ELF-1 (cell line): Measurements from ENCODE around the gene VPS45.
A peak's percentile ranks its signal among the peaks of the same experiment; 100 is the strongest.
"Not testable (repeated sequence)": the region's sequence is repeated elsewhere in the genome, so short reads cannot be mapped to it uniquely, and the experiment has no call there.

ENCODE experiments used
- DNase-seq: peaks from one replicate; pipeline ENCODE4 v3.0.0-alpha.2; 2016; ENCODE audit warnings: low read depth, low spot score

The VPS45 gene

DNA sequence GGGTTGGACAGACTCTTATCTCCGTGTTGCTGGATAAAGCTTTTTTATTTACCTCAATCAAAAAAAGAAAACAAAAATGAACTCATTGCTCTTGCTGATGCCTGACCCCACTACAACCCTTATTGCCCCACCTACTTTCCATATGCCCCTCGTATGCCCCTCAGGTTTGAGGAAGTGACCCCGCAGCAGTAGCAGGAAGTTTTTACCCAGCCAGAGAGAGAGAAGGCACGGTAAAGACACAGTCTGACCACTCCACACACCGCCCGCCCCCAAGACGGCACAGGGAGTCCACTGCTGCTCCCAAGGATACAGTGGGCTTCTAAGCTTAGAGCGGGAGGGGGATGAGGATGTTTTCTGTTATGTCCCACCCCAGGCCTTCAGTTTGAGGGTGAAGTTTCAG, 92.0 kb downstream of the VPS45 start:
- DNase-seq = no peak

DNA sequence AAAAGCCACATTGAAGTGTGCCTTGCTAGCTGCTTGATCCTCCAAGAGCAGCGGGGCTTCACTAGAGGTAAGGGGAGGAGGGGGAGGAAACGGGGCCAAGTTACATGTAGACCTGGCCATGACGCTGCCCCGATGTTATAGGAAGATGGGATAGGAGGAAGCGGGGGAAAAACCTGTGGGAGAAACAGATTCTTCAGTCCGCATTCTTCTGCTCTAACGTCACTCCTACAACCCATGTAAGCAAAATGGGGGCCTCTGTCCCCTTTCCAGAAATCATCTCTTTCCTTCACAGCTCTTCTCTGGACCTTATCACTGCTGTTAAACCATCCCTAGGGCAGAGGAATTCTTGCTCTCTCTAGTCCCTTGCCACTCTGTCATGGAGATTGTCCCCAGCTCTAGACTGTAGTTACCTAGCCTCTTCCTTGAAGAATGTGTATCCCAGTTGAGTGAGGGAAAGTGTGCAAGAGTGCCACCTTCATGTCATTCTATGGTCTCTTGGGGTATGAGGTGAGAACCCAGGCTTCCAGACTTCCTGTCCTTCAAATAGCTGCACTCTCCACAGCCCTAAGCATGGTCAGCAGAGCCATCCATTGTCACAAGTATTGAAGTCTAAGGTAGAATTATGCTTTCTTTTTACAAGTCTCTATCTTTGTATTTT, 93.5 kb downstream of the VPS45 start:
- DNase-seq = no peak

DNA sequence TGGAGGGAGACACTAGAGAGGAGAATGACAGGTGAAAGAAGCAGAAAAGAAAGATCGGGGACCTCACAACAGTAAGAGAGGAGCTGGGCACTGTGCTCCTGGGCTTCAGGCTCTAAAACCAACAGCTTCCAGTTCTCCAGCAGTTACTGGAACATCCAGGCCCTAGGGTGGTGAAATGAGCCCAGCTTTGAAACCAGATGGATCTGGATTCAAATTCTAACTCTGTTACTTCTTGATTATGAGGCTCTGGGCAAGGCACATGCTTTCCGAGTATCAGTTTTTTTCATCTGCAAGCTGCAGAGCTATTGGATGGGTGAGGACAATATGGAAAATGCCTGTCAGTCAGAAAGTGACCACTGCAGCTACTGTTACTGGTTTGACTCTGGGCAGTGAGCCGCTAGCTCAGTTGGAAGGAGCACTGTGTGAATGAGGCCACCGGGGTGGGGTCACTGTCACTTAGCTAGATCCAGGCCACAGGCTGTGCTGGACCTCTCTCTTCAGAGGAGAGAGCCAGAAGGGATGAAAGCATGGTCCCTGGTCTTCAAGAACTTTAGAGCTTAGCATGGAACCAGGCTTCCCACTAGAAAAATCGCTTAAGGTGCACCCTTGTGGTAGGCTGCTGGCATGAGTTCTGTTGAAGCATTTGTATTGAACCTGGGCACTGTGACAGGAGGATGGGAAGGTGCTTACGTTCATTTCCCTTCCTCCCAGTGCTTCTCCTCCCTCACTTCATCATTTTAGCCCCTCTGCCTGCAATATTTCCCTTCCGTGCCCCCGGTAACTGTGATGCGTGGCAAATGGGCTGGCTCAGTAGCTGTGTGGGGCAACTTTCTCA, 94.4 kb downstream of the VPS45 start:
- no peak for DNase-seq

DNA sequence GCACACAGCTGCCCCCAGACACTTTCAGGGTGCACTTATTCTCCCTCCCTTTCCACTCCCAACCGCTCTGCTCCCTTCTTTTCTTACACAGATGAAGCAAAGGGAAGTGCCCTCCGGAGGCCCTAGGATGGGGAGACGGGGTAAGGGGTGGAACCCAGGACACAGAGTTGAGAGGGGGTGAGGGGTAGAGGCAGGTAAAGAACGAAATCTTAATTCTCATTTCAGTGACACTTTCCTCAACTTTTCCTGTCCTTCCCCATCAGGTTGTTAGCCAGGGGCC, 94.9 kb downstream of the VPS45 start:
- no peak for DNase-seq

DNA sequence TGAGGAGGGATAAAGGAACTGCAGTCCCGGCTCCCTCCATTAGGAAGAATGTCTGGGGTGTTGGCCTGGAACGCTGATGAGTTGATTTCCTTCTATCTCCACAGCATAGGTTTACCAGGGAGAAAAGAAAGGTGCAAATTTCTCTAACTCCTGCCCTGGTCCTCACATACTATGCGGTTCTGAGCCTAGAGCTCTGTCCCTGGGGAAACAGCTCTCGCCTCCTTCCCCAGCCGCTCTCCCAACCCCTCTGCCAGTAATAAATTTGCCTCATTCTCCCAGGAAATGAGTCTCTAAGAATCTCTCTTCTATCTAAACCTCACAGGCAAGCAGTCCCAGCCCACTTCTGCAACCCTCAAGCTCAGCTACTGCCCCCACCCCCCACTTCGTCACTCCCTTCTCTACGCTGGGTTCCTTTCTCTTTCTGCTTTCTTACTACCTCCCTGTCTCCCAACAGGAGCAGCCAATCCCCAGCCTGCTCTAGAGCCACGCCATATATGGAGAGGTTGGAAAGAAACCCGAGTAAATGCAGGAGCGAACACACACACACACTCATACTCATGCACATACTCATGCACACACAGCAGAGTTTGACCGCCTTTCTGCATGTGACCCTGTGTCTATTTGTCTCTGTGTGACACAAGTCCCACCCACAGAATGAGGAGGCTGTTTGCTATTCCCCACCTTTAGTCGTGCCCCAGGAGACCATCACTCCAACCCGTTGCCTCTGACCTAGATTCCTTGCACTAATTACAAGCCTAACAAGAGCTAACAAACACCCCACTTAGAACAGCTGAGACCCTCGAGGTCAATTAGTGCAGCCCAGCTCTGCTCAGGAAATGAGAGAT, 95.5 kb downstream of the VPS45 start:
- DNase-seq = peak; percentile 97

DNA sequence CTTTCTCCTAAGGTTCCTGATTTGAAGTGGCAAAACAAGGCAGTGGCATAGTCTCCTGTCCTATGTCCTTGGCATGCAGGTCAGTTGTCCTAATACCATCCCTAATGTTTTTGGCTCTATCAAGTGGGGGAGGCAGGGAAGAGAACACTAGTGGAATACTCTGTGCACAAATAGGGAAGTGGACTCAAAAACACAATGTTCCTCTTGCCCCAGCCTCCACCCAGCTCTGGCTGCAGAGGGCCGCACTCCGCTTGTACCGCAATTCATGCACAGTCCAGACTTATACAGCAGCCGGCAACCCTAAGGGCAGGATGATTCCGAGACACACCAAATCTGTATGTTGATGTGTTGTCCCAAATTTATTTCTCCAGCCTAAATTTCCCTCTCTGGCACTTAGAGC, 96.6 kb downstream of the VPS45 start:
- no peak for DNase-seq

DNA sequence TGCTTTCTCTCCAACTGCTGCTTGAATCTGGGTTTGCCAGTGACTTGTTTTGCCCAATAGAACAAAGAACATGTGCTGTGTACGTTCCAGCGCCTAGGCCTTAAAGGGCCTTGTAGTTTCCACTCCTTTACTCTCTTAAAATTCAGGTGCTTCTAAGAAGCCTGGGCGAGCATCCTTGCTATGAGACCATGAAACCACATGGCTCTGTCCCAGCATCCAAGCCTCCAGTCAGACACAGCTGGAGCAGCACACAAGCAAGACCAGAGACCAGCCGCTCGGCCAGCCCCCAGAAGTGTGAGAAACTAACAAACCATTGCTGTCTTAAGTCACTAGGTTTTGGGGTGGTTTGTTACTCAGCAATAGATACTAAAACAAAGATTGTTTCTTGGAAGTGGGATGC, 97.2 kb downstream of the VPS45 start:
- no peak for DNase-seq

DNA sequence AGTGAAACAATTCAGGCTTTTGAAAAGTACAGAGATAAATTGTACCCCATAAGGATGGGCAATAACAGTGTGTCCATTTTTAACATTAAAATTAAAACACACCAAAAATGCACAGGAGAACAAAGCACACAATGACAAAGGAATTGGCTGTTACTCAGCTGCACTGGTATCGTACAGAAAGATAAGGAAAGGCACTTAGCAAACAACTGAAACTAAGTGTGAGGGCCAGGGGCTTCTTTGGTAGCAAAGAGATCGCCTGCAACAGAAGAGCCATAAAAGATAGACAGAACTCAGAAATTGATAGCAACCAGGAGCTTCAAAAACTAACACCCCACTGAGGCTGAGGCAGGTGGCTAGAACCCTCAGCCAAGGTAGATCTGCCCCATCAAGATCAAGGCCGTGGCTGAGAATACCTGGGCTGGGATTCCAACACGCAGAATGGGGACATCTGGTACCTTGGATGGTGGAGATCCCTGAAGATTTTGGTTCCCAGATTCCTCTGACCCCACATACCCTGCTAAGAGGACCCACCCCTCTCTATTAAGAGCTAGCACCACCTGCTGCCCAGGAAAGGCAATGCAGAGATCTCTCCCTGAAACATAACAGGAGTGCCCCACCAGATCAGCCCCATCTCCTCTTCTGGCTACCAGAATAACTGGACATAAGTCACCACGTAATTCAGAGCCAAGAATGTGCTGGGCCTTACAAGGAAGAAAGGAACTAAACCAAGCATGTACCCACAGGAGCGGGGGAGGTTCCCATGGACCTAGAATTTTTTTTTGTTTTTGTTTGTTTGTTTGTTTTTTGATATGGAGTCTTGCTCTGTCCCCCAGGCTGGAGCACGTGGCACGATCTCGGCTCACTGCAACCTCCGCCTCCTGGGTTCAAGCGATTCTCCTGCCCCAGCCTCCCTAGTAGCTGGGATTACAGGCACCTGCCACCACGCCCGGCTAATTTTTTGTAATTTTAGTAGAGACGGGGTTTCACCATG, 98.3 kb downstream of the VPS45 start:
- DNase-seq = peak; percentile 78

DNA sequence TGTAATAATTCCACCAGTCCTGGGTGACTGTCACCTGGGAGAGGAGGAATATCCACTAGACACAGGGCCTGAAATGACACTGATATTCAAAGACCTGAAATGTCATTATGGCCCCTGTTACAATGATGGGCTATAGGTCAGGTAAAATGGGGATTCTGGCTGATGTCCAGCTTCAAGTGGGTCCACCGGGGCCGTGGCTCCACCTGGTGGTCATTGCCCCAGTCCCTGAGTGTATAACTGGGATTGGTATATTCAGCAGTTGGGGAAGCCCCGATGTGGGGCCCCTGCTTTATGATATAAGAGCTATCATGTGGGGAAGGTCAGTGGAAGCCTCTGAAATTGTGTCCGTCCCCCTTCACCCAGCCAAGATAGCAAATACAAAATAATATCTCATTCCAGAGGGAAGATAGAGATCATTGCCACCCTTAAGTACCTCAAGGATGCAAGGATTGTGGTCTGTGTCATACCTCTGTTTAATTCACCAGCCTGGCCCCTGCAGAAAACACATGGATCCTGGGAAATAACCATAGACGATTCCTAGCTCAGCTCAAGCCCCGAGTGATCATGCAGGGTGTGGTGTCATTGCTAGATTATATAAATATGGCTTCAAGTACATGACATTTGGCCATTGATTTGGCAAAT, 101.5 kb downstream of the VPS45 start:
- peak; percentile 58 for DNase-seq

DNA sequence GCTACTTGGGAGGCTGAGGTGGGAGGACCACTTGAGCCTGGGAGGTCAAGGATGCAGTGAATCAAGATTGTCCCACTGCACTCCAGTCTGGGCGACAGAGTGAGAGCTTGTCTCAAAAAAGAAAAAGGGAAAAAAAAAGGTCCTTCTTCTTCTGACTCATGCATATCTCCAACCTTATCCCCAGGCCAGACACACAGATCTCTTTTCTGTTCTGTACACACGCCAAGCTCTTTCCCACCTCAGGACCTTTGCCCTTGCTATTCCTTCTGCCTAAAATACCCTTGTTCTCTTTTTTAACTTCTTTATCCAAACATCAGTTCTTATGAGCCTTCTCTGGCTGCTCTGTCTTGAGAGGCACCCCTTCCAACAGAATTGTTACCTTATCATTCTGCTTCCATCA, 104.2 kb downstream of the VPS45 start:
- DNase-seq = no peak

DNA sequence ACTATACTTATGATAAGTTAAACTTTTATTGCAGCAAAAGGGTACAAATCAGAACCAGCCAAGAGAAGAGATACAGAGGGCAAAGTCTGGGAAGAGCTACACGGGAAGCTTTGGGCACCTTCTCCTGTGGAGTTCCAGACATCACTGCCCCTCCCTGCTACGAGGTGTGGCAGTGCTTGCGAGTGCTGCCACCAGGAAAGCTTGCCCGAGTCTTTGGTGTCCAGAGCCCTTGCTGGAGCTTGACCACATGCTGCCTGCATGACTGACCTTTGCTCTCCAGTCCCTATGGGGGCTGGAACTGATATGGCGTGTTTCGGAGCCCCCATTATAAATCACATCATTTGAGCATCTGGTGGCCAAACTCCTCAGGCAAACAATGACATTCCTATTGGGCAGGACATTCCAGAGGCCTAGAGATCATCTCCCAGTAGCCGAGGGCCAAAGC, 105.6 kb downstream of the VPS45 start:
- DNase-seq = peak; percentile 65

DNA sequence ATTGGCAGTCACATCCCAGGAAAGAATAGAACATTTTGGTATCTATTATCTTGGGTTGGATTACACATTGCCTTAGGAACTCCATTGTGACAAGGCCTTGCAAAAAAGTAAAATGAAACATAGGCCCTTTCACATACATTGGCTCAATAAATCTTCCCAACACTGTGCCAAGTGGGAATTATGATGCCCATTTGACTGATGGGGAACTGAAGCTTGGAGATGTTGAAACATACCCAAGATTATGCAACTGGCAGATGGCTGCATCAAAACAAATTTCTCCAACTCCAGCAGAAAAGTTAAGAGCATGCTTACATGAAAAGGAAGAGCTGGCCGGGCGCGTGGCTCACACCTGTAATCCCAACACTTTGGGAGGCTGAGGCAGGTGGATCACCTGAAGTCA, 109.0 kb downstream of the VPS45 start:
- DNase-seq = no peak

DNA sequence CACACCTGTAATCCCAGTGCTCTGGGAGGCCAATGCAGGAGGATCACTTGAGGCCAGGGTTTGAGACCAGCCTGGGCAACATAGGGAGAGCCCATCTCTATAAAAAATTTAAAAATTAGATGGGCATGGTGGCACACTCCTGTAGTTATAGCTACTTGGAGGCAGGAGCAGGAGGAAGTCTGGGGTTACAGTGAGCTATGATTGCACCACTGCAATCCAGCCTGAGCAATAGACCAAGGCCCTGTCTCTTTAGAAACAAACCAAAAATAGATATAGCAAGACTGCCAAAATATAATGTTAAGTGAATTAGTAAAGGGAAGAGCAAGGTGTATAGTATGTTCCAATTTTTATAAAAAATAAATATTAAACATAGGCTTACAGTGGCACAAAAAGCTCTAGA, 111.0 kb downstream of the VPS45 start:
- DNase-seq = no peak

DNA sequence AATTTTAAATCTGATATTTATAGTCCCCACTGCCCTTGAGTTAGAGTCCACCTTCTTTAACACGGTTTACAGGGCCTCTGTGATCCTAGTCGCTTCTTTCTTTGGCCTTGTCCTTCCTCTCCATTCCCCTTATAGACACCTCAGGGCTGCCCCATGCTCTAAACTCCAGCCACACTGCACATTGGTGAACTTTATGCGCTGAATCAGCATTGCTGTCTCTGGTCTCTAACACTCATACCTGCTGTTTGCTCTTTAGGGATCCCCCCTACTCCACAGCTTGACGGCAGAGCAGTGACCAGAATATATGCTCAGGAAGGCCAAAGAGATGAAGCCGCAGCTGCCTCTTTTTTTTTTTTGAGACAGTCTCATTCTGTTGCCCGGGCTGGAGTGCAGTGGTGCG, 112.3 kb downstream of the VPS45 start:
- DNase-seq = no peak

DNA sequence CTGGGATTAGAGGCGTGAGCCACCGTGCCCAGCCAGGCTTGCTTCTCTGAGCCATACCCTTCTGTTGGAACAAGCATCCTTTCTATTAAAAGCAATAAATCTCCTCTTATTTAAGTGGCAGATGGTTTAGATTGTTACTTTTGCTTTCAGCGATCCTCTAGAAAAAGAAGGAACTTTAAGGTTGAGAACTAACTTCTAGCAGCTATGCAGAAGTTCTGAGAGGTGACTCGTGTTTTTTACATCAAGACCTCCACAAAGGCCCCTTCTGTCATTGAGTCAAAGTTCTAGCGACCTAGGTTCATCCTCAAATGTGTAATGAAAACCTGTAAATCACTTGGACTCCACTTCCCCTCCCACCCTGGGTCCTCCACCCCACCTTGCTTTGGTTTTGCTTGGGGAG, 112.9 kb downstream of the VPS45 start:
- DNase-seq = no peak

DNA sequence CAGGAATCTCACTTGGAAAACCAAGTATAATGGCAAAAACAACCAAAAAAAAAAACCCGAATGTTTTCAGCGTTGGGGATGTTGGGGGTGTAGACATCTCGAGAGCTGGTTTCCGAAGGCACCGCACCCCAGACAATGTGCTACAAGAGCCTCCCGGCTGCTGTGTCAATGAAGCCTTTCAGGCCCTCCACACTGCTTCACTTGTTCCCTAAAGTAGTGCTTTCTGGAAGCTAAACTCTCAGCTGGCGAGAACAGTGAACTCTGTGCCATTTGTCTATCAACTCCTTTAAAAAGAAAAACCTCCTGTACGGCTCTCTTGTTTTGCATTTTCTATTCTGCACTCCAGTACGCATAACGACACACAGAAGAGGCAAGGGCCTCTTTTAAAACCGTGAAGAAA, 114.7 kb downstream of the VPS45 start:
- no peak for DNase-seq

DNA sequence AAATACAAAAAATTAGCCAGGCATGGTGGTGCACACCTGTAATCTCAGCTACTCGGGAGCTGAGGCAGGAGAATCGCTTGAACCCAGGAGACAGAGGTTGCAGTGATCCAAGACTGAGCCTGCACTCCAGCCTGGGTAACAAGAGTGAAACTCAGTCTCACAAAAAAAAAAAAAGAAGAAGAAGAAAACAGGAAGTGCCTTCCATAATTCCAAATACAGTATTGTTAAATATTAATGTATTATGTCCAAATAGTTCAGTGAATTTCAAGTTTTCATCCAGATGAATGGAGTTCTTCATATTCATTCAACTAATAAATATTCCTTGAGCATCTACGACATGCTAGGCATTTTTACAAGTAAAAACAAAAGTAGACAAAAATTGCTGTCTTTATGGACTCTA, 115.5 kb downstream of the VPS45 start:
- no peak for DNase-seq

DNA sequence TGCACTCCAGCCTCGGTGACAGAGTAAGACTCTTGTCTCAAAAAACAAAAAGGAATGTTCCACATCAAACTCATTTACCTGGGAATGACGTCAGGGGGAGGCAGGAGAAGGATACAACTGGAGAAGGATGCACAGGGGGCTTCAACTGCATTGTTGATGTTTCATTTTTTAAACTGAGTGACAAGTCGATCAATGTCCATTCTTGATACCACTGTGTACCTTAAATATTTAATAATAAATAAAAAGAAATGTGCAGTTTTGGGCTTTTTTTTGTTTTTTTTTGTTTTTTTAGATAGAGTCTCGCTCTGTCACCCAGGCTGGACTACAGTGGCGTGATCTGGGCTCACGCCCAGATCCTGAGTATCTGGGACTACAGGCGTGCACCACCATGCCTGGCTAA, 117.9 kb downstream of the VPS45 start:
- no peak for DNase-seq

DNA sequence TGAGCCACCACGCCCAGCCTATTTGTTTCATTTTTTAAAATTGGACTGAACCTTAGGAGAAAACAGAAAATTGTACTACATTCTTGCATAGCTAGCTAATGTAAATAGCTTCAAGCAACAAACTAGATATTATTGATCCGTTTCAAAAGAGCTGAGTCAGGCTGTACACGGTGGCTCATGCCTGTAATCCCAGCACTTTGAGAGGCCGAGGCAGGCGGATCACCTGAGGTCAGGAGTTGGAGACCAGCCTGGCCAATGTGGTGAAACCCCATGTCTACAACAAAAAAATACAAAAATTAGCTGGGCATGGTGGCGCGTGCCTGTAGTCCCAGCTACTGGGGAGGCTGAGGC, 118.8 kb downstream of the VPS45 start:
- not testable (repeated sequence) for DNase-seq

DNA sequence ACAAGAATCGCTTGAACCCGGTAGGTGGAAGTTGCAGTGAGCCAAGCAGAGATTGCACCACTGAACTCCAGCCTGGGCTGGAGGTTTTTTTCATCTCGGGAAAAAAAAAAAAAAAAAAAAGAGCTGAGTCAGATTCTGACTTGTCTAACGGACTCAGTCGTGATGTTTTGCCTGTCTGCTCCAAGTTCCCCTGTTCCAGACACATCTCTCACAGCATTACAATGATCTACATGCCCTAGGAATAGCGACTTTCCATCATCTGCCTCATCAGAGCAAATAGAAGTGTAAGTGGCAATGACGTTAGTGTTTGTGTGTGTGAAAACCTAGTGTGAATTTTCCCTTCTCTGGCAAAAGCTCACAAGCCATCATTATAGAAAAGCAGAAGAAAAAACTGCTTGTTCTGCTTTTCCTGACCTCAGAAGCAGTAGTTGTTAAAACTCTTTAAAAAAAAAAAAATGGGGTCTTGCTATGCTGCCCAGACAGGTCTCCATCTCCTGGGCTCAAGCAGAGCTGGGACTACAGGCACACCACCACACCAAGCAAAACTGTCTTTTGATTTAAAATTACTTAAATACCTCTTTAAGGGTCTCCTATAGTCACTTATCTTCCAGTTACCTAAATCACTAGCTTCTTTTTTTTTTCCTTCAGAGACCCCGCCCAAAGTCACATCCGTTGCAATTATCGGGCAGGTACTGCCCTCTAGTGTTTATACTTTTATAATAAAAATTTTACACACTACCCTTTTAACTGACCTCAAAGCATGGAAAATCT, 119.4 kb downstream of the VPS45 start:
- peak; percentile 64 for DNase-seq
